Measurements from ENCODE around the gene POU2F2.

DNA sequence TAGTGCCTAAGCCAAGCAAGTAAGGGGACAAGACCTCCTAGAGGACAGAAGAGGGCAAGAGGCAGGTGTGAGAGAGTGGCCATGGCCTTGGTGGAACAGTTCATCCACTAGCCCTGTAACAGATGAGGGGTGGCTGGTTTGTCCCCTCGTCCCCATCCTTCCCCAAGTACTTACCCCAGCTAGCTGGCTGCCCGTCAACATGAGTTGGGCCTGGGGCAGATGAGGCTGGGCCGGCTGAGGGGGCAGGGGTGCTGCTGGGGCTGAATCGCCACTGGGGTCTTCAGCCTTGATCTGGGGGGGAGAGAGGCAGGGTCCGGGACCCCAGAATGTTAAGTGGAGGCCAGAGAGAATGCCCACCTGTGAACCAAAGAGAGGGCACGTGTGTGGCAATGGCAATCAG, 15.2 kb downstream of the POU2F2 start:
- TF ChIP-seq CTCF (IDR thresholded peaks at IDR 0.05) (no peak), POLR2A (IDR thresholded peaks at IDR 0.05) (no peak)

All from adrenal gland (tissue), 5 donors.